Activated naive CD4-positive, alpha-beta T cell treated with Interleukin-2 at 50 U/mL for 16 hours (primary cell): ENCODE data around the gene SLC12A7.

Source experiments
- DNase-seq: peaks from one replicate; pipeline ENCODE4 v3.0.0-alpha.2; 2020

Gene SLC12A7

DNA sequence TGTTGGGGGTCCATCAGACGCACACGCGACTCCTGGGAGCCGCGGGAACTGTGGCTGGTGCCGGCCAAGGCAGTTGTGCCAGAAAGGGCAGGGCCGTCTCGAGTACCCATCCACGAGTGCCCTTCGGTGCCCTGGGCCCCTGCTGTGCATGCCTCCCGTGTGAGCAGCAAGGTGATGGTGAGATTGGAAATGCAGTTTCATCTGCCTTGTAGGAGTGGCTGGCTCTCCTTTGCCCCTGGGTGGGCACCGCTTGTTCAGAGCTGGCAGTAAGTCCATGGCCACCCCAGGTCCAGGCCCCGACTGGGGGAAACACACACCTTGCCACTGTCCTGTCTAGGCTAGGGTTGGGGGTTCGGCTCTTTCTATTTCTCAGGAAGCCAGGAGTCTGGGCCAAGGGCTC lies 97.5 kb downstream of the SLC12A7 start:
- no peak for DNase-seq

GRCh38 chr5:1013948-1014301 lies 97.9 kb downstream of the SLC12A7 start:
- no peak for DNase-seq

DNA sequence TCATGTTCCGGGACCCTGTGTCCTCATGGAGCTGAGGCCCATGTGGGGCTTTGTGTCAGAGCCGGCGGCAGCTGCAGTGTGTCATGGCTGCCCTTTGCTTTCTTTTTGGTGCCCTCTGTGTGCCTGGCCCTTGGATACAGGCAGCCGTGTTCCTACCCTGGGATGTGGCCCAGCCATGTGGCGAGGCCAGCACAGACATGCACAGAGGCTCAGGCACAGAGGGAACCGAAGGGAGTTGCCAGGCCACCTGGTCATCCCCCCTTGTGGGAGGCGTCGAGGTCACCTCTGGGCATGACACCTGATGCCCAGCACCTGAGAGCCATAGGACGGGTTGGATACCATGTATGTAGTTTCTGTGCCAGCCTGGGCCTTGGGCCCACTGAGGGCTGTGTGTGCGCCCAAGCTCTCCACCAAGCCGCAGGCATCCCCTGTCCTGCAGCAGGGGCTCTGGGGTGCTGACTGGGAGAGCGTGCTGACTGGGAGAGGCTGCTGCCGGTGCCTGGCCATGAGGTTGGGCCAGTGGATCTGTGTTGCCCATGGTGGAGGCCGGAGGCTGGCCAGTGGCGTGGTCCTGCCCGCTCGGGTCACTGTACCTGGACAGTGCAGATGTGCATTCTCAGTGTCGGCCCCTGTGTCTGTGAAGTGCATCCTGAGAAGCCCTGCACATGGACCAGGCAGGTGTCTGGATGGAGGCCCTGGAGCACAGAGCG lies 98.5 kb downstream of the SLC12A7 start:
- DNase-seq, result no peak

- DNase-seq, result no peak
Measured at GRCh38 chr5:1012900-1013237, 99.0 kb downstream of the SLC12A7 start.

- DNase-seq, result no peak
Measured at GRCh38 chr5:1012313-1012841, 99.5 kb downstream of the SLC12A7 start.

DNA sequence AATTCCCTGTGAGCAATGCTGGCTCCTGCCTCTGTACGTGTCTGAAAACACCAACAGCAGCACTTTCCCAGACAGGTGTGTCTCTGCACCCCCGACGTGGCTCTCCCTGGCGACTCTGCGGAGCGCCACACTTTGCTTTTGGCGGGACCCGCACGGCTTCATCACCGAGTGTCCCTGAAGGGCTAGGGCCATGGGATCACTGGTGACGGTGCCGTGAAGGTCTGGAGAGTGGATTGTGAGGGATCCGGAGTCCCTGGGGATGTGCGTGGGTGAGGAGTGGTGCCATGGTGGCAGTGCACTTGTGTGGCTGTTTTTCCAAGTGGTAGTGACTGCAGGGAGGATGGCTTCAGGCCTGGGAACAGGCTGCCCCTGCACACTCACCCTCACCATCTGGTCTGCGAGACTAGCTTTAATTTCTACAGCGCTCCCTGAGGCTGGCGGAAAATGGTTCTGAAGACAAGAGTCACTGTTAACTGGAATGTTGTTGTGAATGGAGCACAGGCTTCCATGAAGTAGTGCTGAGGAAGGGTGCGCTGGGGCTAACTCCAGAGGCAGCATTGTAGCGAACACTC lies 100.0 kb downstream of the SLC12A7 start:
- no peak for DNase-seq

GRCh38 chr5:1011226-1011631 lies 100.6 kb downstream of the SLC12A7 start:
- peak; percentile 30 for DNase-seq

- DNase-seq, result no peak
Measured at GRCh38 chr5:1010641-1011046, 101.2 kb downstream of the SLC12A7 start.

GRCh38 chr5:1010181-1010510 lies 101.7 kb downstream of the SLC12A7 start:
- DNase-seq, result no peak

DNA sequence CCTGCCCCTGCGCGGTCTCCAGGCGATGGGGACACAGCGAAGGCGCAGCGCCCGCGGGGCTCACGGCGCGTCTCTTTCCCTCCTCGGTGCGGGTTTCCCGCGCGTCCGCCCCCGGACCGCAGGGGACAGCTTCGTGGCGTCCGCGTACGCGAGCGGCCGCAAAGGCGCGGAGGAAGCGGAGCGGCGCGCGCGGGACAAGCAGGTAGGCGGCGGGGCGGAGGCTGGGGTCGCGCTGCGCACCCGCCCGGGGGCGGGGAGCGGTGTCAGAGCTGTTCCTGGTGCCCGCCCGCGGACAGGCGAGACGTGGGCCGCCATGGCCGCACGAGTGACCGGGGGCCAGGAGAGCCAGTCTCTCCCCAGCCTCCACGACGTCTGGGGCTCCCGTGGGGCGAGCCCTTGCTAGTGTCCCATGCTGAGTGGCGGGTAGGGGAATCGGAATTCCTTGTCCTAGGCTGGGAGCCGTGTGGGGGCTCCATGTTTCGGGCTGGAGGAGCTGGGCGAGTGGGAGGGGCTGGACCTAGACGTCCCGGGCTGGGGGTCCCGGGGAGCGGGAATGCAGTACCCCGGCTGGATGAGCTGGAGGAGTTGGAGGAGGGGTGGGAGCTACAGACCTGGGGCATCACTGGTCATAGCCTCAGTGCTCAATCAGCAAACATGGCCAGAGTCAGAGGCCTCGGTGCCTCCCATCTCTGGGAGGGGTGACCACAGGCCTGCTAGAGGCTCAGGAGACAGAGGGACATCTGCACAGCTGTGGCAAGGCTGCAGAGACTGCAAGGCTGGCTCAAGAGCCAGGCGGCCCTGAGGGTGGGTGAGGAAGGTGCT lies 102.3 kb downstream of the SLC12A7 start:
- DNase-seq, result no peak

GRCh38 chr5:1008451-1009358 lies 103.2 kb downstream of the SLC12A7 start, which contains the start of gene NKD2:
Gene NKD2, plus strand, starts transcription at chr5:1008802. Its CDS starts 256 bp downstream, at chr5:1009058.
- DNase-seq, result peak; percentile 42

DNA sequence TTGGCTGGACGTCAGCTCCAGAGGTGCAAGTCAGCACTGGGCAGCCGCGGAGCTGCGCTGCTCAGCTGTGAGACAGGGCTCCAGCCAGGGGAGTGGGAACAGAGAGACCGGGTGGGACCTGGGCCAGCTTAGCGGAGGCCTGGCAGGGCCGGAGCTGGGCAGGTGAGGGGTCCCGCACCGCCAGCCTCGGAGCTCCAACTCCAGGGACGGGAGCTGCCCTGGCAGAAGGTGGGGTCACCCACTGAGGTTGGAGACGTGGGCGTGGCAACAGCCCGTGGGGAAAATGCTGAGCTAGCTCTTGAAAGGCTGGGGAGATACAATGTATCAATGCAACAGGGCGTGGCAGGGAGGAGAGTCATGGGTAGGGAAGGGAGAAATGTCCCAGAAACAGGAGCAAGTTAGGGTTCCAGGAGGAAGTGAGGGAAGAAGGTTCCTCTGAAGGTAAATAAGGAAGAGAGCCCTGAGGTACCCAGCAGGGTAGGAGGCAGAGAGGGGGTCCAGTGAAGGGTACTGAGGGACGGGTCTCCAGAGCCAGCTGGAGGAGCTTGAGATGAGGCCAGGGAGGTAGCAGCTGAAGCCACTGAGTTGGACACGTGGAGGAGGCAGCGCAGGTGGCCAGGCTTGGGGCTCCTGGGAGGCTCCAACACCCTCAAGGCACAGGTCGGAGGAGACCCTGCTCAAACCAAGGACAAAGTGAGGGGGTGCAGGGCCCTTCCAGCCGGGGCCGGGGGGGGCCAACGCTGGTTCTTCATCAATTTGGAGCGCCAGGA lies 104.0 kb downstream of the SLC12A7 start:
- DNase-seq, result no peak

DNA sequence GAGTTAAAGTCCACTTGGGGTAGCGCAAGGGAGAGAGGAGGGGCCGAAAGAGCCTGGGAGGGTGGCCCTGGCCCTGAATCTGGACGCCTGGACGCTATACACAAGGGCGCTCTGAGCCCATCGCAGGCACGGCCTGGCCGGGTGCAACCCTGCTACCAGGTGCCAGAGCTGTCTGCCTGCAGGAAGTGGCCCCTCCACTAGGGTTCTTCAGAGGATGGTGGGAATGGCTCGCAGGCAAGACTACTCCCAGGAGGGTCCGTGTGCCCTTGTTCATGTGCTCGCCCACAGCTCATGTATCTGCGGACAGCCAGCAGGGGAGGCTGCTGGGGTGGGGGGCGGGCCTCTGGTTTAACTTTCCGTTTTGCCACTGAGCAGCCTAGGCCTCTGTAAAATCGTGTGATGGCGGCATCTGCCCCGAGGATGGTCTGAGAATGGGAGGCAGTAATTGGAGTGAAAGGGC lies 104.6 kb downstream of the SLC12A7 start:
- DNase-seq, result no peak

- no peak for DNase-seq
Measured at GRCh38 chr5:1006656-1007071, 105.2 kb downstream of the SLC12A7 start.

DNA sequence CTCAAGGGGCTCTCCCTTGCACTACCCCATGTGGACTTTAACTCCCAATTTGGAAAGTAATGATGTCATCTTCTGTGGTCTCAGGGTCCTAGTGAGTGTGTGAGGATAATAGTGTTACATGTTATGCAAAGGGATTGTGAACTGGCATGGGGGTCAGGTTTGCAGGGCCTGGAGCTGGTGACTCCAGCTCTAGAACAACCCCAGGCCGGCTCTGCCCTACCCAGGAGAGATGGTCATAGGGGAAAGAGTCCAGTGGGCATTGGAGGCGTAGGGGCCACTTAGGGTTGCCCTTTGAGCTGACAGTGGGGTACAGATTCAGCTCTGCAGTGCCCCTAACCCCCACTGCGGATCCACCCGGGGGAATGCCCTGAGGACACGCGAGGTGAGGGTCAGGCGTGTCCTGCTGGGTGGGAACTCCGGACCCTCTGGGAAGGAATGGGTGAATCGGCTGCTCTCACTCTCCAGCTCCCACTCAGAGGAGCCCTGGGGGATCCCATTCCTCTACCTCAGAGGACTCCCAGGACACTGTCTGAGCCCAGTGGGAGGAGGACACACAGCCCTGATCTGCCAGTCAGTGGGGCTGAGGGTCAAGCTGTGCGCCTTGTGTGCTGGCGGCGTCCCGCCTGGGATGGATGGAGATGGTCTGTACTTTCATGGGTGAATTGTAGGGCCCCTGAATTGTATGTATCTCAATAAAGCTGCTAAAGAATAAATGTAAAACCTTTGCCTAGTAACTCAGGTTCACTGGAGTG lies 105.8 kb downstream of the SLC12A7 start:
- no peak for DNase-seq

GRCh38 chr5:1005249-1005851 lies 106.5 kb downstream of the SLC12A7 start:
- DNase-seq, result no peak

- DNase-seq, result peak; percentile 43
Measured at GRCh38 chr5:1004461-1005248, 107.2 kb downstream of the SLC12A7 start.

GRCh38 chr5:1003296-1003937 lies 108.4 kb downstream of the SLC12A7 start:
- DNase-seq, result no peak

DNA sequence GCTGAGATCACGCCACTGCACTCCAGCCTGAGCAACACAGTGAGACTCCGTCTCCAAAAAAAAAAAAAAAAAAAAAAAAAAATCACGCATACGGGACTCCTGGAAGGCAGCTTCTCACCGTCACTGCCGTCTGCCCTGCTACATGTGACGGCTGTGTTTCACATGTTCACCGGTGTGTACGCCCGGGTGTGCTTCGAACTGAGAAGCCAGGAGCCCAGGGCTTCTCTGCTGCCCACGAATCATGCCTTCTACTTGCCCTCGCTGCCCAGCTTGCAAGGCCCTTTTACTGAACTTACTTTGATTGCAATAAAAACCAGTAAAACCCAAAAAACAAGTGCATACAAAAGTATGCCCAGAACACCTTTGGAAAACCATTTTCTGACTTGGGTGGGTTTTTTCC lies 109.0 kb downstream of the SLC12A7 start:
- no peak for DNase-seq

DNA sequence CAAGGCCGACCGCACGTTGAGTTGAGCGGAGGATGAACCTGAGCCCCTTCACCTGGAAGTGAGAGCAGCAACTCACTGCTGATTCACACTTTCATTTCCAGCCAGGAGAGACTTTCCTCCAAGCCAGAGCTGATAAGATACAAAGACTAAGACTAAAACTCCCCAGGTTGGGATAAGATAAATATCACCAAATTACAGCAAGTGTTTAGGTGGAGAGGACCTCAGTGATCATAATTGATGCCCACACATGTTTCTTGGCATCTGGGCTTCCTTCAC lies 109.7 kb downstream of the SLC12A7 start:
- DNase-seq, result no peak
